ENCODE measurements around the gene HDAC11.

DNA sequence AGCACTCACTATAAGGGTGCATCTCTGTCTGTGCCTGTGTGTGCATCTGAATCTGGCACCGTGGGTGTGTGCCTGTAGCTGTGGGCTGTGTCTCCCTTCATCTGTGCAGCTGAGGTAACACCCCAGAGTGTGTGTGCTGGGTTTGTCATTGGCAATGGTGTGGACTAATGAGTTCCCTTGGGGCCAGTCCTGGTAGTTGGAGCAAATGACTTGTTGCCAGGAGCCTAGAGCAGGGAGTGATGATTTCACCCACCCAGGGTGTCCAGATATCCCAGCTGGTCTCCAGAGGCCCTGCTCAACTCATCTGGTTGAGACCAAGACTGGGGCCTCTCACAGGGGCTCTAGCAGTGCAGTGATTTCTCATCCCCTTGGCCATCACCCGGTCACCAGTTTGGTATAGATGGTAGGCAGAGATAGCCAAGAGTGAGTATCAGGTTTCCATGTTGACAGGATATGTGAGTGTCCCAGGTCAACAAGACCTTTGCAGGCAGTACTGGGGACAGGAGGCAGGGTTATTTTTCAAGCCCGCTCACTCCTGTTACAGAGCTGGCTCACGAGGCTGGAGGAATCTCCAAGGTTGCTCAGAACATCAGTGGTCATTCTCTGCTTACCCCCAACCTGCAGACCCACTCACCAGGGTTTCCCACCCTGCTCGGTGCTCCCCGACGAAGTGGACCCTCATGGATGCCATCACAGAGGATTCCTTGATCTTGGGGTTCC, 4.1 kb upstream of the HDAC11 start:
- TF ChIP-seq EZH2 (IDR thresholded peaks at IDR 0.05; ENCODE audit: insufficient read depth, poor library complexity, severe bottlenecking) (no peak), EZH2phosphoT487 (IDR thresholded peaks at IDR 0.05; ENCODE audit: insufficient read depth, low read depth) (no peak)

Measured in GM23248 (cell line).